G401.6 (cell line): ENCODE measurements around the gene SLC4A11.

Experiments used
- FAIRE-seq: peaks from 2 replicates; lab custom pipeline; 2012; peaks lifted over from hg19 to GRCh38; lab: Jason Lieb, UNC

SLC4A11 gene

DNA sequence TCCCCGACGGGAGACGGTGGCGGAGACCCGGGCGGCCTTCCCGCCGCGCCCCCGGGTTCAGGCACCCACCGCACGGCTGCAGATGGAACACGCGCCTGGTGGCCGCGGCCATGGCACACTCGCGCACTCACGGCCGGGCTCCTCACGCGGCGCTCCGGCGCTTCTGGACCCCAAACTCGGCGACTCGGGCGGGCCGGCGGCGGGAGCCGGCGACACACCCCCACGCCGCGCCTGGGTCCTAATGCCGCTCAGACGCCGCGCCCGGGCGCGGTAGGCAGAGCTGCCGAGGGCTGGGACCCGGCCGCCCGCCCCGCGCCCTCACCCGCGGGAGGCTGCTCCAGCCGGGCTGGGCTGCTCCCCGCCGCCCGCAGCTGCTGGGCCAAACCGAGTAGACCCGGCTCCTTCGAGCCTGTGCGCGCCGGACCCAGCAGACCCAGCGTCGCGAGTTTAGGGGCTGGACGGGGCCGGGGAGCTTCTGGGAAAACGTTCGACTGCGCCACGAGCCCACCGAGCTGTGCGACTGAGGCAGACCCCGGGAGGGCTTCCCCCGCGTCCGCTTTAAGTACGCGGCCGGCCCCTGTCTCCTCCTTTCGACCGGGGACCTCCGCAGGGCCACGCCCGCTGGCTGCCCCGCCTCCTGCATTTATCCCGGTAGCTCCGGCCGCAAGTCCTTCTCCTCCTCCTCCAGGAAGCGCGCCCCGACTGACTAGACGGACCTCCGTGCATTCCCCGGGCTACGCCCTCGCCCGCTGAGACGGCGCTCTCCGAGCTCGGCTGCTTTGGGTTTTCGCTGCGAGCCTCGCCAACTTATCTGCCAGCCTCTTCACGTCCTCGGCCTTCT, at the start of gene SLC4A11:
TSS of gene SLC4A11 (minus strand) at position 165 of the 841 bp plus-strand sequence. CDS start at position 112, 53 bp downstream.
- no peak for FAIRE-seq

DNA sequence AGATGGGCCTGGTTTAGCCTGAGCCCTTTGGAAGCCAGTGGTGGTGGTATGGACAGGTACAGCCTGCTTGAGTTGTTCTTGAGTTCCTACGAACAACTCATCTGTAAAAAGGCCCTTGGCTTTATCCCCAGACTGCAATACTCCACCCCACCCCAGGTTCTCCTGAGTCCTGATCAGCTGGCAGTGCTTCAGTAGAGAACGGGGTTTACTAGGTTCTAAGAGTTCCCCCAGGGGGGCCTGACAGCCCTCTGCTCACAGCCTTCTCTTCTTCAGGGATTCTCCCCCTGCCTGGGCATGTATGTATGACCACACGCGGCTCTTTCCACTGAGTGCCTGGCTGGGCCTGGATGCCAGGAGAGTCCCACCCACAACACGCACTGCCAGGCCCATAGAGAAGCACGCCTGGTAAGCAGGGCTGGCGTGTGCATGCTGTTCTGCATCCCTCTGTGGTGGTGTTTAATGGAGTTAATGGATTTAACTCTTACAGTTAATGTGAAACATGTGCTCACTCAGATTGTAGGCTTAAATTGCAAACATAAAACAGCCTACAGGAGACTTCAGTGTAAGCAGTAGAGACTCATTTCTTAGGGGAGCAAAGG, 44.3 kb upstream of the SLC4A11 start:
- no peak for FAIRE-seq

DNA sequence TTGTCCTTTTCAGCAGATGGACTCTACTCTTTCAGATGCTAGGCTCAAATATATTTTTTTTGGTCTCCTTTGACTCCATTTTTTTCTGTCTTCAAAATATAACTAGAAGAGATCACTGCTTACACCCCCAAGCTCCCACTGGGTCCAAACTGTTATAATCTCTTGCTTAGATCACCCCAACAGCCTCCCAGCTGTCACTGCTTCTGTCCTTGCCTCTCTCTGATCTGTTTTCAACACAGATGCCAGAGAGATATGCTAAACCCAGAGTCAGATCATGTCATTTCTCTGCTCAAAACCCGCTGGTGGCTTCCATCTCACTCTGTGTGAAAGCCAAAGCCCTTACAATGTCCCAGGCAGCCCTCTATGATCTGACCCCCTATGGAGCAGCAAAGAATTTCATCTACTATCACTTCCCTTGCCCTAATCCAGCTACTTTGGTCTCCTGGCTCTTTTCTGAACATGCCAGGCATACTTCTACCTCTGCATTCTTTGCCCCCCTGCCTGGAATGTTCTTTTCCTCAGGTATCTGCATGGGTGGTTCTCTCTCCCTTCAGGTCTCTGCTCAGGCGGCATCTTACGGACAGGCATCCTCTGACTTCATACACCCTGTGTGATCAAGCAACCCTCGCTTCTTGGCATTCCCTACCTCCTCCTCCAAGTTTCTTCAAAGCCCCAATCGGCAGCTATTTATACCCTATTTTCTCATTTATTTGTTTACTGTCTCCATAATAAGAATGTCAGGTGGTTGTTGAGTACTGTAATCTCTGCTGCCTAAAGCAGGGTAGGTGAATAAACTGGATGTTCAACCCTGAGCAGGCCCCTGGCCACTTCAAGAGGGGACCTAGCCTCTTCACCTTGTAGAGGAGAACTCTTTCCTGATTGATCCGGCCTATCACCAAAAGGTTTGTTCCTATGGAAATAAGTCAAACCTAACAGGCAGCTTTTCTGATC, 43.6 kb upstream of the SLC4A11 start:
- FAIRE-seq, result no peak

DNA sequence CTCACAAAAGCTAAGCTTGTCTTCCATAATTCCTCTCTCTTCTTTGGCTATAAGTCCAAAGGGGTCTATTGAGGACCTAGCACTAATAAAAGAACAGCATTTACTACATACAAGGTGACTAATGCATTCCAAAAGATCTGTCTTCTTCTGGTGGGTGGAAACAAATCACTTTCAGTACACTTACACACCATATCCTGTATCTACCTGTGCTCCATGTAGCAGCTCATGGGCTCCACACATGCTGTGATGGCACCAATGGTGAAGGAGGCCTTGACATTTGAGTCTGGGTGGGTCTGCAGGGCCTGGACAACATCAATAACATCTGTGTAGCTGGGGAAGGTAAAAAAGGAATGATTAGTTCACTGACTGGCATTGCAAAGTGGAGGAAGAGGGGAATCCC, 42.4 kb upstream of the SLC4A11 start:
- no peak for FAIRE-seq

DNA sequence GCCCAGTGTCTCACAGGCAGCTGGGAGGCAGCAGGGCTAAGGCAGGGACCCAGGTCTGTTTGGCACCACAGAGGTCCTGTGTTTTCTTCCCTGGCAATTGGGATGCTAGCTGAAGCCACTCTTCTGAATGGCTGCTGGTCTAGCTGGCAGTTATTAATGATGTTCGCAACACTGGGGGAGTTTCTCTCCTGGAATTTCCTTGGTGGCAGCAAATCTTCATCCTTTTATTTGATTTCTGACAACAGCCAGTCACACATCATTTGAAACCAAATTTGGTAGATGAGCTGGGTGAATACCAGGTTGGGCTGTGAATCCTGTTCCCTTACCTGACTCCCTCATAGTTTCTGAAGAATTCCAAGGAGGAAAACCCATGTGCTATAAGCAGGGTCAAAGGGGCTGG, 40.8 kb upstream of the SLC4A11 start:
- FAIRE-seq, result no peak

DNA sequence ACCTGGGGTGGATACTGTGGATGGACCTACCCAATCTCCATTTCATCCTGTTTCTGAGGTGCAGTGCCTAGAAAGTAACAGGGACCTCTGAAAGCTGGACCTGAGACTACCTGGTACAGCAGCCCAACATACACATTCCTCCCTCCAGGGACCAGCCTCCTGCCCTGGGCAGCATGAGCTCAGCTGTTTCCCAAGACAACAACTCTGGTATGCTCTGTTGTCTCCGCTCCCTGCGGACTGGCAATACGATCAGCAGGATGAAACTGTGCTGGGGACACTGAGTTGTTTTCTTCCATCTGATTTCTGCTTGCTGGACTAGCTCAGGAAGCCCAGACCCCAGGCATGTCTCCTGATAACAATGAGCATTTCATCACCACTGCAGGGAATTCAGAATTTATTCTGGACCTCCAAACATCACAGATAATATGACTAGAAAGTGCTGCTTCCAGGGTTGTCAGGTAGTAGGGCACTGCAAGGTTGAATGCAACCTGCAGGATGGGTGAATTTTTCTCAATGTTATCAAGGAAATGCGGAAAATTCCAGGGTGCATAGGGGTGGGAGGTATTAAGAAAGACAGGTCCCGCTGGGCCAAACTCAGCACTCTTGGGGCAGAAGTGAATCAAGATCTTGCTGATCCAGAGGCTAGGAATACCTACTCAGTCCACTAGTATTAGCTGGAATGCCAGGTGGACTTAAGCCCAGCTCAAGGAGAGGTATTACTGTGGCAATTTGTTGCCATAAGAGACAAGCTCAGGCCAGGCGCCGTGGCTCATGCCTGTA, 38.9 kb upstream of the SLC4A11 start:
- FAIRE-seq, result no peak

DNA sequence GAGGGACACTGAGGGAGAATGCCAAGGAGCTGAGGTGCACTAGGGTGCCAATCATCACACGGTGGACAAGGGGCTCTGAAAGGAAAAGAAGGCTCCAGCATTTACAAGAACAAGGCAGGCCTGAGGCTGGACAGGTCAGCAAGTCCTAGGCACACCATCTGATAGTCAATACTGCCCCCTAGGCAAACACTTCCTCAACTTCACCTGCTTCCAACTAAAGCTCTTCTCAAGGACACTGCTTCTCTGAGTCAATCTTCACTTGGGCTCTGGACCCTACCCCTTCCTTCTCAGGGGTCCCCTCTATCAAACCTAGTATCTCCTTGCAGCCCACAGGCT, 37.7 kb upstream of the SLC4A11 start:
- FAIRE-seq, result no peak

DNA sequence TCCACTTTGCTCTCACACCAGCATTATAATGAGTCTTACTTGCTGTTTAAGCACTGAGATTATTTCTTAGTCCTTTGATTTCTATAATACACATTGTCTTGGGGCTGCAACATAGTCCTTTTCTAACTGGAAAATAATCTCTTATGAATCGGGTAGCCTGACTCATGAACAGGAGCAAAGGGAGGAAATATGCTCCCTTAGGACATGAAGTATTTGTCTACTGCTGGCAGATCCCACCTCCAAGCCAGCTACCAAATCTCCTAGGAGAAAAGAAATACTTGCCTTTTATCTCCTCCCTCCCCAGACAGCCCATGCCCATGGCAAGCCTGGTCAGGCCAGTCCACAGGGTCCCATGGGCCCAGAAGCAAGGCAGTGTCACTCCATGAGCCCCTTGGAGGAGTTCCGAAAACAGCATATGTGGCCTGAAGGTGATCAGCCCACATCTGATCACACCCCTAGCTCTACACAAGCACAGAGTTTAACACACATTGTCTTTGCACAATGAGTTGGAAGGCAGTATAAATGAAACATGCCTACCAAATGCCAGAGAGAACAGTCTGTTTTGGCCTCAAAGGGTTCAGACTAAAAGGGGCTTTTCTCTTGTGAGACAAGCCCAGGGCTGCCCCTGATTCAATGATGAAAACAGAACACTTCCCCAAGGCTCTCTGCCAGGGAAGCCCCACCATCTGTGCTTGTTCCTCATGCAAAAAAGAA, 37.1 kb upstream of the SLC4A11 start:
- no peak for FAIRE-seq

DNA sequence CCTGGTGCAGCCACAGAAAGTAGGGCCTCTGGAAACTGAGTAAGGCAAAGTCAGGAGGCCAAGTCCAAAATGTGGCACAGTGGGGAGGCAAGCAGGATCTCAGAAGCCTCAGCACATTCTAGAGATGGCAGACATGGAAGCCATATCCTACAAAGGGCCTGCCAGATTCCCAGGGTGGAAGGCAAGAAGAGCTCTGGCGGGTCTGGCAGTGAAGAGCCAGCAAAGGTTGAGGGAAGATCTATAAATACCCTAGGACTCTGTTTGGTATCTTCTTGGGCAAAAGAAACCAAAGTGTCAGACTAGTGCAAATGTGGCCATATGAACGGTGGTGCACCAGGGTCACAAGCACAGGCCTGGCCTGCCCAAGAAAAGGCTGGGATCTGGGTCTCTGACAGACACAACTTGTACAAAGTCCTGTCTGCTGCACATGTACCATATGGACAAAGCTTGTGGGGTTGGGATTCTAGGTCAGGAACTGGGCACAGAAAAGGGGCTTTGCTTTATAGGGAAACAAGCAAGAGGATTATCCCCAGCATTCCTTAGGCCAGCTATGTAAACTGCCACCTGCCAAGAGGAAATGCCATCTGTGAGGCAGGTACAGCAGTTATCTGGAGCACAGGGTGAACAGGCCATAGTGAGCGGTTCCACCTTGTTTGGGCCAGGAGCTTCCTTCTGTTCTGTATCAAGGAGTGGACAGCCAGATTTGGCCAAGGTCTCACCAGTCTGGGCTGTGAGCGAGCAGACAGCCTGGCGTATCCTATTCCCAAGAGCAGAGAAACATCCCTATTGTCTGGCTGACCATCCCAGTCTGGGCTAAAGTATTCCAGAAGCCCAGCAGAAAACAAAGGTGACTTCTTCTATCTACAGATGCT, 36.3 kb upstream of the SLC4A11 start:
- FAIRE-seq, result no peak

DNA sequence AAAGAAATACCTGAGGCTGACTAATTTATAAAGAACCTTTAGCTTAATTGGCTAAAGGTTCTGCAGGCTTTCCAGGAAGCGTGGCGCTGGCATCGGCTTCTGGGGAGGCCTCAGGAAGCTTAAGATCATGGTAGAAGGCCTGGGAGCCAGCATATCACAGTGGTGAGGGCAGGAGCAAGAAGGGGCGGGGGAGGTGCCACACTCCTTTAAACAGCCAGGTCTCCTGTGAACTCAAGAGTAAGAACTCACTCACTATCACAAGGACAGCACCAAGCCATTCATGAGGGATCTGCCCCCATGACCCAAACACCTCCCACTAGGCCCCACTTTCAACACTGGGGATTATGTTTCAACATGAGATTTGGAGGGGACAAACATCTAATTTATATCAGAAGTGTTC, 34.4 kb upstream of the SLC4A11 start:
- no peak for FAIRE-seq

DNA sequence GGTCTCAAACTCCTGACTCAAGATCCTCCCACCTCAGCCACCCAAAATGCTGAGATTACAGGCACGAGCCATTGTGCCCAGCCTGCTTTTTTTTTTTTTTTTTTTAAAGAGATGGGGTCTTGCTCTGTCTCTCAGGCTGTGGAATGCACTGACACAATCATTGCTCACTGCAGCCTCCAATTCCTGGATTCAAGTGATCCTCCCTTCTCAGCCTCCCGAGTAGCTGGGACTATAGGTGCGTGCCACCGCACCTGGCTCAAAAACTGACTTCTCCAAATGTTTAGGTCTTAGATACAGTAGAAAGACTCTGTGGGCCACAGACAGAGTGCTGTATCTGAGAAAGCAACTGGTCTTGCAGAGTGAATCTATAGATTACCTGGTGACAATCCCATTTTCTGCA, 31.1 kb upstream of the SLC4A11 start:
- no peak for FAIRE-seq

DNA sequence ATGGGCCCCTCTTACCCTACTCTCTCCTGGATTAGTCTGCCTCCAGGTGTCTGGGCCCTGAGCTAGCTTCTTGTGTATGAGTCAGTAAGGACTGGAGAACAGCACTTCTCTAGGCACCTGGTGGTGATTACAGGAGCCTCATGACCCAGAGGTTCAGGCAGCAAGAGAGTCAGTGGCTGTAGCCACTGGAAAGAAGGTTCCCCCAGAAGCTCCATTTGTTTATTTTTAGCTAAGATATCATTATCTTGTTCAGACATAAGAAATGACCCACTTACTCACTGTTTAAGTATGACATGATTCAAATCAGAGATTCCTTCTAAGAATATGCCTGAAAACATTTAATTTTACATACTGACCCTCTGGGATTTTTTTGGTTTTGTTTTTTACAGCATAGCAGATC, 23.6 kb upstream of the SLC4A11 start:
- FAIRE-seq, result no peak

DNA sequence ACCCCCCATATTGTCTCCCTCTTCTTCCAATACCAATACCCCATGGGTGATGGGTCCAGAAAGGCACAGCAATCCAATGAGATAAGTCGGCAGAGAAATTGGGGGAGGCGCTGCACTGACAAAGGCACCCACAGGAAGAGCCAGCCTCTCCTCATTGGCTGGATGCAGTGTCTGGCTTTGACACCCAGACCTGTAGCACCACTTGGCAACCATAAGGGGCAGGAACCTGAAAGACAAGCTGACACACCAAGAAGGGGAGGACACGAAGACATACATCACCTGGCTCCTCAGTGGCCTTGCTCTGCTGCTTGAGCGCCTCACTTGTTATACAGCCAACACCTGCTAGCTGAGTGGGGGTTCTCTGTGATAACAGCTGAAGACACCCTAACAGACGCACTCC, 19.4 kb upstream of the SLC4A11 start:
- FAIRE-seq, result no peak

DNA sequence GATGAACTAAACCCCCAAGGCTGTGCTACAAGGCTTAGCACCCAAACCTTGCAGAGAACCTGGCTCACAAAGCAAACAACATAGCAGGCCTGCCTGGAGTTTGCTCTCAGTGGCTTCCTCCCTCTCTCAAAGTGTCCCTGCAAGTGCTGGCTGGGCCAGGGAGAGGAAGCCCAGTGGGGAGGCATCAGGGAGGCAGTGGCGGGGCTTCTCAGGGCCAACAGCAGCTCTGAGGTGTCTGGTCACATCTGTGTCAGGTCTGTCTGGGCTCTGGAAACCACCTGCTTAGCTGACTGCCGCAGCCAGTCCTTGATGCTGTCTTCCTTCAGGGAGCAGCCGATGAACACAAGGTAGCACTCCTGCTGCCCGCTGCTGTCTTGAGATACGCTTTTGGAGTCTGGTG, 16.7 kb upstream of the SLC4A11 start:
- no peak for FAIRE-seq

DNA sequence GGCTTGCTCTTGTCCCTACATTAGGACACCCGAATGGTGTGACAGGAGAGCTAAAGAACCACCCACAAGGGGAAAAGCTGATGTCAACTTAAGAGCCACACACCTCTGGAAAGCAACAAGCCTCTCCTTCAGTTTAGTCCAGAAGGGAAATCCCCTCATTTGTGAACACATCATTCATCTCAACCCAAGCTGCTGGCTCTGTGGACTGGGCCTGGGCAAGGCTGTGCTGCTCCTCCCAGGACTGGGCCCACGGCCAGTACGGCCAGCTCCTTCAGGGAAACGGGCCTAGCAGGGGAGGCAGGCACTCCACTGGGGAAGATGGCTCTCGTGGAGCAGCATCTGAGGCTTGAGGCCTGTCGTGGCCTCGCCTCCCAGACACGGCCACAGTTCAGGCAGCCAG, 12.8 kb upstream of the SLC4A11 start:
- FAIRE-seq, result no peak

DNA sequence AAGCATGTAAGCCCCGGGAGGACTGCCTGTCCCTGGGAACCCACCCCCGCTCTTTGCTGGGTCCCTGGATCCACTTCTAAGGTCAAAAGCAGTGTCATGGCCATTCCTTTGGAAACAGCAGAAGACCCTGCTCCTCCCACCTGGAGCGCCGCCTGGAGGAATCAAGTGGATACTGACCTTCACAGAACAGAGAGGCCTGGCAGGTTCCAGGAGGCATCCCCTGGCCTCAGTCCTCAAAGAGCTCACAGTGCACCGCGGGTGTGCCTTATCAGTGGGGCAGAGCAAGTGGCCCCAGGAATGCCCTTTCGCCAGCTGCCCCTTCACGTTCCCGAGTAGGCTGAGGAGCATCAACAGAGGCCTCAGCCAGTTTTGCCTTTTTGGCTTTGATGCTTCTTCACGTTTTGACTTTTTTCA, 11.1 kb upstream of the SLC4A11 start:
- no peak for FAIRE-seq

DNA sequence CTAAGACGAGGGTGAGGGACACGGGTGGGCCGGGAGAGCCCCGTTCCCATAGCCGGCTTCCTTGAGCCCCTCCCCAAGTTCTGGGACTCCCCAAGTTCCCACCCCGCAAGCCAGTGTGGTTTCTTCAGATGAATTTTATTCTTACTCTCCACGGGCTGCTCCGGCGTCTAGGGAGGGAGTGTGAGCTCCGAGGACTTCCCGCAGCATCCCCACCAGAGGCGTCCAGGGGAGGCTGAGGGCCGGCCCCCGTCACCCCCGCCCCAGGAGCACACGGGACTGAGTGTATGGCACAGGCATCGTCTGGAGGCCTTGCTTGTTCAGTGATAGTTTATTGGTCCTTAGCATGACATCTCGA, 10.0 kb upstream of the SLC4A11 start:
- no peak for FAIRE-seq

DNA sequence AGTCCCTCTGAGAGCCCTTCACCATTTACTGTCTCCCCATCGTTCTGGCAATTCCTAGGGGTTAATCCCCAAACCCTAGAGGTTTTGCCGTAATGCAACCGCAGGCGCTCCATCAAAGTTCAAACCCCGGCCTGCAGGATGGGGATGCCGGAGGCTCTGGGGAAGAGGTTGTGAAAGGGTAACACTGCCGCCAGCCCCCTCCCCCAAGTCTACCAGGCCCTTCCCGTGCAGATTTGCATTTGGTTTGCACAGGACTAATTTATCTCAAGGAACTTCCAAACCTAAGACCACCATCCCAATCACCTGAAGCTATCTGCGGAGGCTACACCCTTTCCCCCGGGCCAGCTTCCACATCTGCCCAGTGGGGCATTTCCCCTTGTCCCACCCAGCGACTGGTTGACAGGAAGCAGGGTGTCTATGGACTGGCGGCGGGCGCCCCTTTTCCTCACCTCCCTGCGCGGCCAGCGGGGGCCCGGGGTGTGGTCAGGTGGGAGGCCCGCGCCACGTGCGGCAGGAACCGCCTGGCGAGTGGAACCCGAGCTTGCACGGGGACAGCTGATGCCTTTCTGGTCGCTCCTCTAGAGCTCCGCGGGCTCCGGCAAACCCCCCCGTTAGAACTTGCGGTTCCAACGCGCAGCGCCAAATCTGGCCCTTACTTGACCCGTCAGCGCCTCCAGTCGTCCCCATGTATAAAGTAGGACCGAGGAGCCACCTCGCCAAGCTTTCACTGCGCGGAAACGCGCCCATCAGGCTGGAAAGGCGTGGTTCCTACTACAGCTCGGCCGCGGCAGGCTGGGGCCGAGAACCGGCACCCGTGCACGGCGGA, 9.4 kb upstream of the SLC4A11 start:
- FAIRE-seq, result no peak

DNA sequence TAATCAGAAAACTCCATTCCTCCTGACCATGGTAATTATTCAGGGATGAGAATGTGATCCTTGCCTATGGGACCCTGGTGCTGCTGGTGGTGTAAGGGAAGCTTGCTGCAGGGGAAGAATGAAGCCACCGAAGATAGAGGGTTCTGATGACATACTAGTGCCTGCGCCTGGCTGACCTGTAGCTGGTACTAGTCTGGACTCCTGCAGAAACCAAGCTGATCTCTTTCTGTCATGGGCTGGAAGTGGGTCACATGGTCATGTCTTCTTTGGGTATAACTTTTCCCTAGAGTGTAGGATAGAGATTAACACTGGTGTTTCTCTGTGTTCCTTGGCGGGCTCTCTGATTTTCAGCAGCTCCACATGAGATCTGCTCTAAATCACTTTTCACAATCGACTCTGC, 8.6 kb upstream of the SLC4A11 start:
- no peak for FAIRE-seq

DNA sequence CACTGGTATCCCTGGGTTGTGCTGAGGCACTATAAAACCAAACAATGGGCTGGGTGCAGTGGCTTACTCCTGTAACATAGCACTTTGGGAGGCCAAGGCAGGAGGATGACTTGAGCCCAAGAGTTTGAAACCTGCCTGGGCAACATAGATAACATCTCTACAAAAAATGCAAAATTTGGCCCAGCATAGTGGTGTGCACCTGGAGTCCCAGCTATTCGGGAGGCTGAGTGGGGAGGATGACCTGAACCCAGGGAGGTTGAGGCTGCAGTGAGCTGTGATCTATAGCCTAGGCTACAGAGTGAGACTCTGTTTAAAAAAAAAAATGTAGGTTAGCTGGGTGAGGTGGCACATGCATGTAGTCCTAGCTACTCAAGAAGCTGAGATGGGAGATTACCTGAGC, 7.7 kb upstream of the SLC4A11 start:
- FAIRE-seq, result no peak
